T-helper 2 cell treated with Interferon-gamma antibody and Interleukin-4, amounts not matched to agents 100 ng/mL and 5 ng/mL, for 36 hours (primary cell): ENCODE results near the gene RBM22. TPM values are rescaled to one million over a fixed set of nuclear protein-coding genes. Genes with fewer than 3 reads are reported as not detected.

ENCODE experiments used
- total RNA-seq: library from RNA; stranded (reverse); gene quantifications from 2 replicates; pipeline ENCODE4 v1.2.3, GENCODE V29; 2022

Gene RBM22
- total RNA-seq, 1 donor from 2014 or later: 70.4 TPM

Other genes with a start within 250 kb of the RBM22 start
- 0.36 and 0.41 TPM in 2 replicates for gene NDST1, start 192.9 kb downstream of the RBM22 start, total RNA-seq
- 0.02 and 0.05 TPM in 2 replicates for gene SYNPO, start 60.4 kb downstream of the RBM22 start, total RNA-seq
- 0.07 TPM in 1 of 2 replicates, not detected in the other for gene MYOZ3, start 39.8 kb downstream of the RBM22 start, total RNA-seq
- gene DCTN4, start 58.0 kb upstream of the RBM22 start, total RNA-seq: 40.6 and 42.0 TPM in 2 replicates
- gene SMIM3, start 77.7 kb upstream of the RBM22 start, total RNA-seq: 20.4 TPM in 2 replicates
- 3.5 and 4.2 TPM in 2 replicates for gene IRGM, start 145.5 kb upstream of the RBM22 start, total RNA-seq
- gene ZNF300, start 203.9 kb upstream of the RBM22 start, total RNA-seq: 0.57 and 0.61 TPM in 2 replicates